Measurements from ENCODE around the gene RGS4. TPM values are rescaled to one million over a fixed set of nuclear protein-coding genes. Genes with fewer than 3 reads are reported as not detected.

Gene RGS4
- polyA plus RNA-seq, 1 donor (not counting 4 experiments of a cell fraction or from before 2014, with no cell fraction given) = 0.90 TPM

GRCh38 chr1:163076981-163077761 lies 8.0 kb downstream of the RGS4 start:
- Histone ChIP-seq H3K9me1 (ENCODE audit: control insufficient read depth, extremely low read depth, insufficient read depth, low read length) (no peaks in the 10 kb centered on the region), H2AFZ (ENCODE audit: control insufficient read depth, low read length) (no peak overlapping the region), H3K4me2 (ENCODE audit: control insufficient read depth, extremely low read depth, insufficient read depth, low read depth, low read length) (no peak overlapping the region), H3K79me2 (ENCODE audit: control insufficient read depth, insufficient read depth, low read length) (no peaks in the 10 kb centered on the region), H3K27ac (ENCODE audit: control insufficient read depth, insufficient read depth, low read length) (no peak overlapping the region), H3K36me3 (ENCODE audit: control insufficient read depth in 2 of 2, extremely low read depth in 1 of 2, insufficient read depth in 2 of 2, low read length in 2 of 2) (no peaks in the 10 kb centered on the region), H4K20me1 (ENCODE audit: control insufficient read depth, extremely low read depth, insufficient read depth, low read length) (no peaks in the 10 kb centered on the region), H3K27me3 (ENCODE audit: control insufficient read depth, extremely low read depth, insufficient read depth, low read length) (no peaks in the 10 kb centered on the region), H3K4me3 (ENCODE audit: control insufficient read depth in 2 of 3, extremely low read depth in 1 of 3, insufficient read depth in 2 of 3, low read depth in 1 of 3, low read length in 3 of 3) (no peak overlapping the region), H3K9ac (ENCODE audit: control insufficient read depth, extremely low read depth, insufficient read depth, low read length) (no peak overlapping the region), H3K4me1 (ENCODE audit: control insufficient read depth, extremely low read depth, insufficient read depth, low read length) (peaks cover 10% of the 10 kb centered on the region), H3K9me3 (ENCODE audit: control insufficient read depth, low read depth, low read length) (no peaks in the 10 kb centered on the region)
- no peak for TF ChIP-seq CTCF (optimal IDR thresholded peaks at IDR 0.05 in 1 of 3, IDR thresholded peaks at IDR 0.05 in 1 of 3, conservative IDR thresholded peaks at IDR 0.05 in 1 of 3; ENCODE audit: extremely low read depth in 1 of 3, insufficient read depth in 2 of 3, low read length in 3 of 3)
- no peak for TF ChIP-seq EZH2 (IDR thresholded peaks at IDR 0.05; ENCODE audit: low read length)
- no peak for FAIRE-seq
- dilution Hi-C loops (cut with MboI; ENCODE audit: extremely low pct_ligation_motif_present, low sequenced_read_pairs) = no loop called here
- DNase-seq (ENCODE audit: low read depth, low spot score) = no peak

GRCh38 chr1:163082971-163083370 lies 13.8 kb downstream of the RGS4 start:
- H2AFZ ChIP-seq (ENCODE audit: control insufficient read depth, low read length) = no peak overlapping the region
- H3K9me3 ChIP-seq (ENCODE audit: control insufficient read depth, low read depth, low read length) = no peaks in the 10 kb centered on the region
- no peak for DNase-seq (ENCODE audit: low read depth, low spot score)
- H3K4me2 ChIP-seq (ENCODE audit: control insufficient read depth, extremely low read depth, insufficient read depth, low read depth, low read length) = no peak overlapping the region
- no peaks in the 10 kb centered on the region for H3K36me3 ChIP-seq (ENCODE audit: control insufficient read depth in 2 of 2, extremely low read depth in 1 of 2, insufficient read depth in 2 of 2, low read length in 2 of 2)
- no peak for FAIRE-seq
- H3K27me3 ChIP-seq (ENCODE audit: control insufficient read depth, extremely low read depth, insufficient read depth, low read length) = no peaks in the 10 kb centered on the region
- H3K79me2 ChIP-seq (ENCODE audit: control insufficient read depth, insufficient read depth, low read length) = no peaks in the 10 kb centered on the region
- H3K27ac ChIP-seq (ENCODE audit: control insufficient read depth, insufficient read depth, low read length) = no peak overlapping the region
- no peaks in the 10 kb centered on the region for H3K9me1 ChIP-seq (ENCODE audit: control insufficient read depth, extremely low read depth, insufficient read depth, low read length)
- H3K4me1 ChIP-seq (ENCODE audit: control insufficient read depth, extremely low read depth, insufficient read depth, low read length) = peaks cover 3% of the 10 kb centered on the region
- TF ChIP-seq EZH2 (IDR thresholded peaks at IDR 0.05; ENCODE audit: low read length) (no peak), CTCF (optimal IDR thresholded peaks at IDR 0.05 in 1 of 3, IDR thresholded peaks at IDR 0.05 in 1 of 3, conservative IDR thresholded peaks at IDR 0.05 in 1 of 3; ENCODE audit: extremely low read depth in 1 of 3, insufficient read depth in 2 of 3, low read length in 3 of 3) (no peak)
- no peak overlapping the region for H3K9ac ChIP-seq (ENCODE audit: control insufficient read depth, extremely low read depth, insufficient read depth, low read length)
- H3K4me3 ChIP-seq (ENCODE audit: control insufficient read depth in 2 of 3, extremely low read depth in 1 of 3, insufficient read depth in 2 of 3, low read depth in 1 of 3, low read length in 3 of 3) = no peak overlapping the region
- dilution Hi-C loops (cut with MboI; ENCODE audit: extremely low pct_ligation_motif_present, low sequenced_read_pairs) = no loop called here
- no peaks in the 10 kb centered on the region for H4K20me1 ChIP-seq (ENCODE audit: control insufficient read depth, extremely low read depth, insufficient read depth, low read length)

Data from keratinocyte (primary cell).